GM18508 (cell line): Measurements from ENCODE around the gene SLC51B.
"Not testable (repeated sequence)": the region's sequence is repeated elsewhere in the genome, so short reads cannot be mapped to it uniquely, and the experiment has no call there.

Experiments used
- ATAC-seq: cut with Tn5 transposase; IDR thresholded peaks from one replicate; pipeline ENCODE4 v1.9.1; 2021; ENCODE audit warnings: moderate number of reproducible peaks; ENCODE audit not compliant: insufficient read depth, unreplicated experiment

The SLC51B gene

GRCh38 chr15:65082303-65082953 is 37.2 kb downstream of the SLC51B start:
- no peak for ATAC-seq

- no peak for ATAC-seq
Observed at GRCh38 chr15:65083262-65083701, 38.1 kb downstream of the SLC51B start.

GRCh38 chr15:65084500-65085206 is 39.5 kb downstream of the SLC51B start:
- ATAC-seq, result no peak

DNA sequence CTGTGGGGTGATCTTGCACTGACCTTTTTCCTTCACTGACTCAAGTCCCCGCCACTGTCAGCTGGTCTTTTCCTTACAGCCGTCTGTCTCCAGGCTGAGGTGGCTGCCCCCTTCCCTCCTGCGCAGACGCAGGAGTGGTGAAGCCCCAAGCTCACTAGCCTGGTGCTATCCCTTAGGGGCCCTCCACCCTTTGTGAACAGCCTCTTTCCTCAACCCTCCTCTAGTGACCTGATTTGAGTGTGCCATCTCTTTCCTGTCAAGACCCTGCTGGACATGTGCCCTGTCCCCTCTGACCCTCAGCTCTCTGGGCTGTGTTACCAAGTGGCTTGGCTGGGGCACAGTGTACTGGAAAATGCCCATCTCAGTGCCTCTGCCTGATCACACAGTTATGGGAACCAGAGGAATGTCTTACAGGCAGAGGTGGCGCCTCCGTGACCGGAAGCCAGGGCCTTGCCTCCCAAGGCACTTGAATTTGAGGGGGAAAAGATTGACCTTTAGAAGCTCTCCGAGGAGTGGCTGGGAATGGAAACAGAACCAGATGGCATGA is 40.1 kb downstream of the SLC51B start:
- no peak for ATAC-seq

GRCh38 chr15:65085990-65086679 is 40.9 kb downstream of the SLC51B start:
- no peak for ATAC-seq

DNA sequence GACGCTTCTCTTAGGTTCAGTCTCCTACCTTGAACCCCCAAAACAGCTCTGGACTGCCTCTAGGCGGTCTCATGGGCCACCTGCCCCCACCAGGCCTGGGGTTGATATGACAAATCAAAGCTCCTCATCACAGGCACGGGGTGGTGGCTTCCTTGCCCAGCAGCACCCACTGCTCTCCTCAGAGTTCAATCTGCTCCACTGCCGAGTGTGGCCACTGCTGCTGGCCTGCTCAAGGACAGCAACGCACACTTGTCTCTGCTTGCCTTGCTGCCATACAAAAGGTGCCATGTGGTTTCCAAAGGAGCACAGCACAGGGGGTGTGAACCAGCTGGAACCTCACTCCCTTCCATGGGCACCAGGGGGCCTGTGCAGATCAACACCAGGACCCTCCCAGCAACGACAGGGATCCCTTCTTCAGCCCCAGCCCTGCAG is 41.5 kb downstream of the SLC51B start:
- no peak for ATAC-seq

DNA sequence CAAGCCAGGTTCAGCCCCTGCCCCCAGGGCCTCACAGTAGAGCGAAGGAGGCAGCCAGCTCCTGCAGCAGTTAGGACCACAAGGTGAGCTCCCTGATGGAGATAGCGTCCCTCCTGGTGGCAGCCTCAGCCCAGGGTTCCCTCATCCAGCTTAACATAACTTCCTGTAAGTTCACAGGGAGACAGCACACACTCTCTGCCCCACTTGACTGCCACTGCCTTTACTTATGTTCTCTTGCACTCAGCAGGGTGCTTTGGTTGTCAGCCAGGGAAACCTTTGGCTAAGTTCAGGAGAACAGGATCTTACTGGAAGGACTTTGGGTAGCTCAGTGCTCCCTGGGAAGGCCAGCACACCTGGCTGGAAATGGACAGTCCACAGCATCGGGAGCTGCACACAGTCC is 42.2 kb downstream of the SLC51B start:
- ATAC-seq, result no peak

- ATAC-seq, result no peak
Observed at GRCh38 chr15:65087873-65088642, 42.9 kb downstream of the SLC51B start.

DNA sequence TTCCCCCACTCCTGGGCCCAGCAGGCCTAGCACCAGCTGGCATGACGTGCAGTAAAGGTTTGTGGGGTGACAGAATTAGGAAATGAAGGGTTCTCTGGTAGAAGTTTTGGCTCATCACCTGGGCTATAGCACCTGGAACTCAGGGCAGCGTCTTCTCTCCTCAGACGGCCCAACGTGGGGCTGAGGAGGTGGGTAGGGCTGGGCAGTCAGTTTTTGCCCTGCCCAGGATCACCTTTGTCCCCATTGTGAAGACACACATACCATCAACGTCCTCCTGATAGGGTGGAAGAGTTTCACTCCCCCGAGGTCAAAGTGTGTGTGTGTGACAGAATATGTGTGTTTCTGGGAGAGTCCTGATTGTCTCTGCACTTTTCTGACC is 43.4 kb downstream of the SLC51B start:
- ATAC-seq, result no peak

- no peak for ATAC-seq
Observed at GRCh38 chr15:65089206-65089824, 44.1 kb downstream of the SLC51B start.

- no peak for ATAC-seq
Observed at GRCh38 chr15:65091946-65092770, 47.0 kb downstream of the SLC51B start.

DNA sequence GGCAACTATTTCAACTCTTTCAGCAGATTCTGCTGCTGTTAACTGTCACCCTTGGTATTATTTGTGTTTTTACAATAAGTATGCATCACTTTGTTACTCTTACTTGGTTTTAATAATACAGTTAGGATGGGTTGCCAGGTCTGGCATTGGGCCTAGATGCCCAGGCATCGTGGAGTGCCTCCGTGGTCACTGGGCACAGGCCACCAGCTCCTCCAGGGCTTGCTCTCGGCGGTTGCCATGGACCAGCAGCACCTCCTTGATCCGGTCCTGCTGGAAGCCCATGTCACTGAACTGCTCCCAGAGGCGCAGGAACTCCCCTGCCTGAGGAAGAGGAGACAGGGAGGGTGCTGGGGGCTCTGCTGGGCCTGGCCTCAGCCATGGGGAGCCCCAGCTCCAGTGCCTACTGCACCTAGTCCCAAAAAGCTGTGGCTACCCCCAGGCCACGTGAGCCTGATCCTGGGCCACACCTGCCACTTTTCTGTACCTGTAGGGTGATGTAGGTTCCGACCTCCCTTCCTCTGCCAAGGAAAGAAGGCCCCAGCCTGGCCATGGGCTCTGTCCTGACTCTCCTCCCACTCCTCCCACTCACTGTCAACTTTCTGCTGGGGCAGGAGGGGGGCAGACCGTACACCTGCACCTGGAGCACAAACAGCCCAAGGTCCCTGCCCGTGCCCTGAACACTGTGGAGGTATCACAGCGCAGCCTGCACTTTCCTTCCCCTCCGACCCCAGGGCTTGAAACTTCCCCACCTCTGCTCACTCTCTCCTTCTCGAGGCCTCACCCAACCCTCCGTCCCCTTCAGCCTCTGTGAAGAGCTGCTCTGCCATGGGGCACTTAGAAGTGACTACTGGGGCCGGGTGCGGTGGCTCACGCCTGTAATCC is 48.0 kb downstream of the SLC51B start:
- no peak for ATAC-seq

GRCh38 chr15:65093793-65094170 is 48.6 kb downstream of the SLC51B start:
- not testable (repeated sequence) for ATAC-seq

- no peak for ATAC-seq
Observed at GRCh38 chr15:65094294-65094995, 49.3 kb downstream of the SLC51B start.

- no peak for ATAC-seq
Observed at GRCh38 chr15:65095011-65095746, 50.0 kb downstream of the SLC51B start.

DNA sequence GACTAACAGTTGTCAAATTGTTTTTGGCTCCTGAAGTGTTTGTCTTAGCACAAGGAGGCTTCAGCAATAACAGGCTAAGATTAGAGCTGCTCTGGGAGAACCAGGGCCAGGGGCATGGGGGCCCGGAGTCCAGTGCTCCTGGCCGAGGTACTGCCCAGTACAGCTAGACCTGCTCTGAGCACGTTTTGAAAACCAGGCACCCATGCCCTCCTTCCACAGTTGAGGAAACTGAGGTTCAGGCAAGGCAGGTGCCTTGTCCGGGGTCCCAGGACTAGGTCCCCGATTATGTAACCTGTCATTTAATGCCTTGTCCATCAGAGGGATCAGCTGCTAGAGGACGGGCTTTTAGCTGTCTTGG is 50.5 kb downstream of the SLC51B start:
- no peak for ATAC-seq
